Spleen (tissue), 11 donors: ENCODE data around the gene C3orf22. TPM values are rescaled to one million over a fixed set of nuclear protein-coding genes. Genes with fewer than 3 reads are reported as not detected.

ENCODE experiments used
- DNase-seq: peaks from one replicate; pipeline ENCODE4 v3.0.0-alpha.2; 2020
- H3K27ac ChIP-seq, 8 donors: fragments of 200-600 bp; sonication (generic) in 7 of 8; 1 replicate in 4 of 8; 2 replicates in 4 of 8; pipeline versions ENCODE4 v1.5.0 to v1.8.0; 2016 to 2021; ENCODE audit warnings: inconsistent platforms in 4 of 8, mild to moderate bottlenecking in 4 of 8, moderate library complexity in 1 of 8
- H3K27me3 ChIP-seq, 7 donors: fragments of 200-600 bp; sonication (generic) in 6 of 7; replicated peaks in 1 of 7; 1 replicate in 4 of 7; 2 replicates in 3 of 7; pipeline versions ENCODE4 v1.5.0 to v1.8.0; 2016 to 2021; ENCODE audit warnings: inconsistent platforms in 3 of 7, mild to moderate bottlenecking in 1 of 7
- H3K36me3 ChIP-seq, 6 donors: fragments of 200-600 bp; sonication (generic) in 5 of 6; 1 replicate in 4 of 6; 2 replicates in 2 of 6; pipeline versions ENCODE4 v1.5.0 to v1.8.0; 2016 to 2021; ENCODE audit warnings: inconsistent platforms in 2 of 6
- H3K4me1 ChIP-seq, 6 donors: fragments of 200-600 bp; sonication (generic) in 5 of 6; 1 replicate in 3 of 6; 2 replicates in 3 of 6; pipeline versions ENCODE4 v1.5.0 to v1.8.0; 2016 to 2021; ENCODE audit warnings: inconsistent platforms in 3 of 6
- H3K4me3 ChIP-seq, 8 donors: fragments of 200-600 bp; sonication (generic) in 7 of 8; 1 replicate in 4 of 8; 2 replicates in 4 of 8; pipeline versions ENCODE4 v1.5.0 to v1.8.0; 2016 to 2021; ENCODE audit warnings: inconsistent platforms in 4 of 8, mild to moderate bottlenecking in 4 of 8, moderate library complexity in 2 of 8
- H3K9me3 ChIP-seq, 8 donors: fragments of 200-600 bp; sonication (generic) in 7 of 8; 1 replicate in 4 of 8; 2 replicates in 4 of 8; pipeline versions ENCODE4 v1.5.0 to v1.8.0; 2016 to 2021; ENCODE audit warnings: inconsistent platforms in 4 of 8
- CTCF ChIP-seq, 11 experiments: fragments of 200-600 bp in 7 of 11; fragments of 450-650 bp in 4 of 11; sonication (generic) in 4 of 11; IDR thresholded peaks in 8 of 11; conservative IDR thresholded peaks in 3 of 11; 1 replicate in 7 of 11; 2 replicates in 4 of 11; pipeline versions ENCODE4 v1.4.0 to v1.8.0; 2016 to 2021; ENCODE audit warnings: antibody characterized with exemption in 11 of 11, inconsistent platforms in 4 of 11, mild to moderate bottlenecking in 1 of 11
- POLR2A ChIP-seq, 3 donors: fragments of 450-650 bp; IDR thresholded peaks; one replicate each; pipeline ENCODE4 v1.5.1; 2017; ENCODE audit warnings: antibody characterized with exemption in 3 of 3, mild to moderate bottlenecking in 1 of 3
- POLR2AphosphoS5 ChIP-seq, 3 donors: sonication (generic); formaldehyde crosslinking; IDR thresholded peaks; one replicate each; pipeline ENCODE4 v1.5.1; 2017; ENCODE audit warnings: antibody characterized with exemption in 3 of 3
- WGBS, 5 donors: extraction: QIAGEN DNeasy Blood & Tissue Kit in 3 of 5; methylation state at CpG; one replicate each; pipeline versions ENCODE4 v1.1.5 to v1.1.7; 2013 to 2018; 5-methylcytosine and 5-hydroxymethylcytosine counted together
- intact Hi-C: fragments of 100-400 bp; cut with DNase I; formaldehyde crosslinking; loops from one replicate; pipeline ENCODE4 v1.15.0; 2023; ENCODE audit warnings: low total_unique reads
- polyA plus RNA-seq, 3 donors: library from polyadenylated mRNA; stranded (reverse); fragments of 200-250 nt; gene quantifications; one replicate each; pipeline ENCODE4 v1.2.1, GENCODE V29; 2013
- total RNA-seq, 7 donors: library from RNA; depleted of rRNA in 3 of 7; stranded (reverse); fragments of >200 nt in 3 of 7; fragmentation: NEBNext Ultra II Directional in 4 of 7; extraction: Animal tissue kit (Norgen Biotek cat#: 25700) in 4 of 7; gene quantifications; one replicate each; pipeline versions ENCODE4 v1.1.0 to v1.2.1, GENCODE V29; 2016 to 2021
- donor health status: healthy with polysubstance abuse.
- donor health status: DM: no; HTN: no; CAD: no; lungs with moderate emphysema.
- donor health status: DM: no; HTN: no; CAD: no.
- donor health status: Bipolar disorder and iron deficiency.
- donor health status: healthy.
- donor health status: DM: no; HTN: no; CAD: no.
- donor health status: DM: yes; HTN: yes; CAD: no.

Gene C3orf22
- total and polyA plus RNA-seq, 10 donors = not detected

DNA sequence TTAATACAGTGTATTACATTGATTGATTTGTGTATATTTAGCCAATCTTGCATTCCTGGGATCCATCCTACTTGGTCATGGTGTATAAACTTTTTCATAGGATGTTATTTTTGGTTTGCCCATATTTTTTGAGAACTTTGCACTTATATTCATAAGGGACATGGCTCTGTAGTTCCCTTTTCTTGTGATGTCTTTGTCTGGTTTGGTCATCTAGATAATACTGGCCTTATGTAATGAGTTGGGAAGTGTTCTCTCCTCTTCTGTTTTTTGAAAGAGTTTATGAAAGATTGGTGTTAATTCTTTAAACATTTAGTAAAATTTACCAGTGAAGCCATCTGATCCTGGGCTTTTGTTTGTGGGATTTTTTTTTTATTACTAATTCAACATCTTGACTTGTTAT lies 25.2 kb downstream of the C3orf22 start:
- intact Hi-C loops = no loop called here
- peaks cover 0 to 26% (median 0%) of the 10 kb centered on the region in 7 donors for H3K27me3 ChIP-seq
- TF ChIP-seq POLR2A (IDR thresholded peaks at IDR 0.05) (no peak), CTCF (IDR thresholded peaks at IDR 0.05 in 8 of 11, conservative IDR thresholded peaks at IDR 0.05 in 3 of 11) (no peak), POLR2AphosphoS5 (IDR thresholded peaks at IDR 0.05) (no peak)
- peaks cover 0 to 39% (median 16%) of the 10 kb centered on the region in 6 donors for H3K4me1 ChIP-seq
- no peak overlapping the region for H3K4me3 ChIP-seq
- no peak overlapping the region for H3K27ac ChIP-seq
- DNase-seq = no peak
- no peaks in the 10 kb centered on the region for H3K36me3 ChIP-seq
- H3K9me3 ChIP-seq = no peaks in the 10 kb centered on the region

DNA sequence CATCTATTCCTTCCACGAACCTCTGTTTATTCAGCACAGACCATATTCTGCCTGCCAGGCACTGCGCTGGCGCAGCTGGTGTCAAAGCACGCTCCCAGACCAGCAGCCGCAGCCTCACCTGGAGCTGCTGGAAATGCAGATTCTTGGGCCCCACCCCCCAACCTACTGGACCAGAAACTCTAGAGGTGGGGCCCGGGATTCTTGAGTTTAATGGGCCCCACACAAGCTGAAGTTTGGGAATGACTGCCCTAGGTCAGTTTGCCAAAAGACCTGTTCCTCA lies 27.7 kb downstream of the C3orf22 start:
- H3K9me3 ChIP-seq = no peaks in the 10 kb centered on the region
- 89 to 95% (median 90%) methylated on average over 1 to 6 of the region's 6 CpGs for WGBS, 5 donors
- H3K4me3 ChIP-seq = no peak overlapping the region
- intact Hi-C loops = no loop called here
- no peaks in the 10 kb centered on the region for H3K36me3 ChIP-seq
- no peak for TF ChIP-seq POLR2A (IDR thresholded peaks at IDR 0.05)
- no peak for TF ChIP-seq CTCF (IDR thresholded peaks at IDR 0.05 in 8 of 11, conservative IDR thresholded peaks at IDR 0.05 in 3 of 11)
- TF ChIP-seq POLR2AphosphoS5 (IDR thresholded peaks at IDR 0.05) = no peak
- no peak for DNase-seq
- peak overlapping the region in 5 of 8 donors; percentile 67 to 93 (median 88) for H3K27ac ChIP-seq
- H3K4me1 ChIP-seq = peaks cover 0 to 51% (median 22%) of the 10 kb centered on the region in 6 donors
- peaks cover 0 to 22% (median 0%) of the 10 kb centered on the region in 7 donors for H3K27me3 ChIP-seq

DNA sequence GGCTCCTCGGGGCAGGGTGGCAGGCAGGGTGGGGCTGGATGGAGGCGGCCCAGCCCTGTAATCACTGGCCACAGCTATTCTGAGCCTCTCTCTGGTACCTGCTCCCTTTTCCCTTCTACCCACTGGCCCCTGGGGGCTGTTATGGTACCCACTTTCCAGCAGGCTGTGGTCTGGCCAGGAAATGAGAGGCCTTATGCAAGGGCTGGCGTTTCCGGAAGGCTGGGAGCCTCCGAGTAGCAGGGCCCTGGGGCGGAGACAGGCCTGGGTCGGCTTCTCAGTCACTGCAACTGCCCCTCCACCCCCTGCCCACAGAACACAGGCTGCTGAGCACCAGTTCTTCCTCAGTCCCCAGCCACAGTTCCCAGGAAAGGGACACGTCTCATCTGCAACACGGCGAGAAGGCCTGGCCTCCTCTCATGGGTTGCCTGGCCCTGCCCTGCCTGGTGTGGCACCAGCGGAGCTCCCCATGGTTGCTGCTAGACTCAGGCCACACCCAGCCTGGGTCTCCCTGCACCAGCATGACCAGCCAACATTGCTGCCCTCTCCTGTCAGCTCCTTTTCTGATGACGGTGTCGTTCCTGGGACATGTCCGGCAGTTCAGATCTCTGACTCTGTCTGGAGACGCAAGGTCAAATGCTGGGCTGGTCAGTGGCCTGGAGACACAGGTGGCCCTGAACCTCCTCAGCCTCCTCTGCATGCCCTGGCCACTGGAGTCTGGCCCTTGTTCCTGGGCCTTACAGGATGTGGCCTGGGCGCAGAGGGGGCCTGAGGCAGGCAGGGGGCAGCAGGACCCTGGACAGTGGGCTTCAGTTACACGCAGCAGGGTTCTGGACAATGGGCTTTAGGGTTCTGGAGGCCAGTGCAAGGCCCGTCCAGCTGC lies 28.3 kb downstream of the C3orf22 start:
- Histone ChIP-seq H3K27me3 (peaks cover 0 to 23% (median 0%) of the 10 kb centered on the region in 7 donors), H3K9me3 (no peaks in the 10 kb centered on the region), H3K4me1 (peaks cover 0 to 57% (median 25%) of the 10 kb centered on the region in 6 donors), H3K27ac (peak overlapping the region; percentile 35 to 93 (median 68)), H3K36me3 (no peaks in the 10 kb centered on the region), H3K4me3 (peak overlapping the region in 1 of 8 donors; percentile 12)
- intact Hi-C loops = no loop called here
- peak; percentile 88 for DNase-seq
- 38 to 64% (median 47%) methylated on average over 15 to 18 of the region's 18 CpGs for WGBS, 5 donors
- TF ChIP-seq POLR2AphosphoS5 (IDR thresholded peaks at IDR 0.05) (peak; percentile 48 to 81 (median 56)), POLR2A (IDR thresholded peaks at IDR 0.05) (no peak), CTCF (IDR thresholded peaks at IDR 0.05 in 8 of 11, conservative IDR thresholded peaks at IDR 0.05 in 3 of 11) (peak in 1 of 11 experiments; percentile 12)

- intact Hi-C loops = loop anchor here (5.0 to 10.0 kb wide), 2 partner anchors 125 to 1018 kb away; partner anchors contain the start of gene TXNRD3
- 31 to 50% (median 43%) methylated on average over 7 of the region's 7 CpGs for WGBS, 5 donors
- Histone ChIP-seq H3K4me3 (peak overlapping the region in 1 of 8 donors; percentile 12), H3K36me3 (no peaks in the 10 kb centered on the region), H3K9me3 (no peaks in the 10 kb centered on the region), H3K27ac (peak overlapping the region; percentile 21 to 93 (median 68)), H3K27me3 (peaks cover 0 to 30% (median 4%) of the 10 kb centered on the region in 7 donors), H3K4me1 (peaks cover 1 to 64% (median 30%) of the 10 kb centered on the region in 6 donors)
- no peak for TF ChIP-seq POLR2A (IDR thresholded peaks at IDR 0.05)
- TF ChIP-seq POLR2AphosphoS5 (IDR thresholded peaks at IDR 0.05) = no peak
- no peak for TF ChIP-seq CTCF (IDR thresholded peaks at IDR 0.05 in 8 of 11, conservative IDR thresholded peaks at IDR 0.05 in 3 of 11)
- DNase-seq = no peak
These were observed 29.1 kb downstream of the C3orf22 start for GRCh38 chr3:126529585-126530170.
